Right lobe of liver (tissue), 6 donors: Measurements from ENCODE around the gene VAV2. TPM values are rescaled to one million over a fixed set of nuclear protein-coding genes. Genes with fewer than 3 reads are reported as not detected.

Experiments
- ATAC-seq, 4 donors: fragments of 200-7000 bp; cut with Tn5 transposase; one replicate each; pipeline ENCODE4 v1.9.1; 2020; ENCODE audit warnings: mild to moderate bottlenecking in 4 of 4, moderate library complexity in 4 of 4
- DNase-seq, 3 donors: peaks; one replicate each; pipeline ENCODE4 v3.0.0-alpha.2; 2020
- H3K27ac ChIP-seq, 3 donors: fragments of 200-600 bp; one replicate each; pipeline ENCODE4 v1.8.0; 2022
- H3K27me3 ChIP-seq, 2 donors: fragments of 200-600 bp; one replicate each; pipeline ENCODE4 v1.8.0; 2022
- H3K36me3 ChIP-seq, 4 donors: fragments of 200-600 bp; sonication (generic) in 1 of 4; one replicate each; pipeline versions ENCODE4 v1.5.1 to v1.8.0; 2017 to 2022; ENCODE audit warnings: control low read depth in 1 of 4
- H3K4me1 ChIP-seq, 4 donors: fragments of 200-600 bp; sonication (generic) in 1 of 4; one replicate each; pipeline versions ENCODE4 v1.5.1 to v1.8.0; 2017 to 2022; ENCODE audit warnings: control low read depth in 1 of 4
- H3K4me3 ChIP-seq, 3 donors: fragments of 200-600 bp; one replicate each; pipeline ENCODE4 v1.8.0; 2022
- H3K9me3 ChIP-seq, 4 donors: fragments of 200-600 bp; sonication (generic) in 1 of 4; one replicate each; pipeline versions ENCODE4 v1.5.1 to v1.8.0; 2017 to 2022; ENCODE audit warnings: control low read depth in 1 of 4
- POLR2A ChIP-seq: fragments of 450-650 bp; IDR thresholded peaks from one replicate; pipeline ENCODE4 v1.6.1; 2017; ENCODE audit warnings: antibody characterized with exemption, mild to moderate bottlenecking
- WGBS: methylation state at CpG from one replicate; pipeline ENCODE4 v1.1.6; 2018; ENCODE audit warnings: low coverage, low lambda C conversion rate; ENCODE audit not compliant: insufficient coverage; ENCODE audit errors: missing lambda C conversion rate; 5-methylcytosine and 5-hydroxymethylcytosine counted together
- intact Hi-C, 2 donors: fragments of 100-400 bp; cut with DNase I; formaldehyde crosslinking; loops; one replicate each; pipeline versions ENCODE4 v1.11.2 to v1.14.1; 2022
- total RNA-seq, 6 experiments: library from RNA; depleted of rRNA in 2 of 6; stranded (reverse); fragments of >200 nt in 2 of 6; fragmentation: NEBNext Ultra II Directional in 3 of 6; extraction: Animal tissue kit (Norgen Biotek cat#: 25700) in 3 of 6; gene quantifications; one replicate each; pipeline versions ENCODE4 v1.1.0 to v1.2.4, GENCODE V29; 2016 to 2023
- TF ChIP-seq, protein P1 (sequence below), 4 donors: fragments of 200-600 bp in 3 of 4; fragments of 450-650 bp in 1 of 4; IDR thresholded peaks; one replicate each; pipeline versions ENCODE4 v1.5.1 to v1.8.0; 2016 to 2022; ENCODE audit warnings: antibody characterized with exemption in 4 of 4, mild to moderate bottlenecking in 2 of 4
- donor health status: DM: no; HTN: yes; CAD: no.
- donor health status: DM: no; HTN: no; CAD: no.
- donor health status: DM: no; HTN: no; CAD: no.
- donor health status: DM: no; HTN: yes; CAD: no.
- donor health status: DM: no; HTN: yes; CAD: no.

VAV2 gene
- total RNA-seq, 6 experiments from 2014 or later = 30.1 to 44.3 (median 34.9) TPM

DNA sequence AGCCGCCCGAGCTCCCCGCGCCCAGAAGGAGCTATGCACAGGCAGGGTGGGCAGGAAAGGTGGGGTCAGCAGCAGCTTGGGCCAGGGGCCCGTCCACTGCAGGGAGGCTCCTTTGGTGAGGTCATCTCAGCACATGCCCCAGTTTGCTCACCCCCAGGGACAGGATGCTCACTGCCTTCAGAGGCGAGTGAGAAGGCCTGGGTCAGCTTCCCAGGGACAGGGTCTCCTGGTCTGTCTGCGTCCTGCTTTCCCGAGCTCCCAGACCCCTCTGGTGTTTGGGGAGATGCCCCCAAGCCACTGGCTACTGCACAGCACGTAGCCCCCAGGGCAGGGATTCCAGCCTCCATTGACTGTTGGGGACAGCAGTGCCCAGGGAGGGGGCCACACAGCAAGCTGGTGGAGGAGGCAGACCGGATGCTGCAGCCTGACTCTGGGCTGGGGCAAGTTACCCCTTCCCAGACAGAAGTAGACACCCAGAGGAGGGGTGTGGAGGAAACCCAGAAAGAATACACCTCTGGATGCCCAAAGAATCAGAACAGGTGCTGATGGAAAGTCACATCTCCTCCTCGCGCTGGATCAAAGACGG, 253.4 kb downstream of the VAV2 start:
- WGBS = 63% methylated on average over 3 of the region's 13 CpGs
- Histone ChIP-seq H3K9me3 (no peaks in the 10 kb centered on the region), H3K27me3 (no peaks in the 10 kb centered on the region), H3K4me1 (peaks cover 0 to 67% (median 17%) of the 10 kb centered on the region in 4 donors), H3K36me3 (no peaks in the 10 kb centered on the region), H3K27ac (peak overlapping the region in 2 of 3 donors; percentile 83 to 91), H3K4me3 (peak overlapping the region; percentile 34 to 79 (median 77))
- ATAC-seq = peak; percentile 0 to 5 (median 1)
- TF ChIP-seq, protein P1, sequence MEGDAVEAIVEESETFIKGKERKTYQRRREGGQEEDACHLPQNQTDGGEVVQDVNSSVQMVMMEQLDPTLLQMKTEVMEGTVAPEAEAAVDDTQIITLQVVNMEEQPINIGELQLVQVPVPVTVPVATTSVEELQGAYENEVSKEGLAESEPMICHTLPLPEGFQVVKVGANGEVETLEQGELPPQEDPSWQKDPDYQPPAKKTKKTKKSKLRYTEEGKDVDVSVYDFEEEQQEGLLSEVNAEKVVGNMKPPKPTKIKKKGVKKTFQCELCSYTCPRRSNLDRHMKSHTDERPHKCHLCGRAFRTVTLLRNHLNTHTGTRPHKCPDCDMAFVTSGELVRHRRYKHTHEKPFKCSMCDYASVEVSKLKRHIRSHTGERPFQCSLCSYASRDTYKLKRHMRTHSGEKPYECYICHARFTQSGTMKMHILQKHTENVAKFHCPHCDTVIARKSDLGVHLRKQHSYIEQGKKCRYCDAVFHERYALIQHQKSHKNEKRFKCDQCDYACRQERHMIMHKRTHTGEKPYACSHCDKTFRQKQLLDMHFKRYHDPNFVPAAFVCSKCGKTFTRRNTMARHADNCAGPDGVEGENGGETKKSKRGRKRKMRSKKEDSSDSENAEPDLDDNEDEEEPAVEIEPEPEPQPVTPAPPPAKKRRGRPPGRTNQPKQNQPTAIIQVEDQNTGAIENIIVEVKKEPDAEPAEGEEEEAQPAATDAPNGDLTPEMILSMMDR (IDR thresholded peaks at IDR 0.05) = no peak
- no peak for TF ChIP-seq POLR2A
- intact Hi-C loops = loop anchor here in 1 of 2 donors (10.0 kb wide), 1 partner anchor 214 kb away; the partner anchor contains the start of gene MYMK
- no peak for DNase-seq

DNA sequence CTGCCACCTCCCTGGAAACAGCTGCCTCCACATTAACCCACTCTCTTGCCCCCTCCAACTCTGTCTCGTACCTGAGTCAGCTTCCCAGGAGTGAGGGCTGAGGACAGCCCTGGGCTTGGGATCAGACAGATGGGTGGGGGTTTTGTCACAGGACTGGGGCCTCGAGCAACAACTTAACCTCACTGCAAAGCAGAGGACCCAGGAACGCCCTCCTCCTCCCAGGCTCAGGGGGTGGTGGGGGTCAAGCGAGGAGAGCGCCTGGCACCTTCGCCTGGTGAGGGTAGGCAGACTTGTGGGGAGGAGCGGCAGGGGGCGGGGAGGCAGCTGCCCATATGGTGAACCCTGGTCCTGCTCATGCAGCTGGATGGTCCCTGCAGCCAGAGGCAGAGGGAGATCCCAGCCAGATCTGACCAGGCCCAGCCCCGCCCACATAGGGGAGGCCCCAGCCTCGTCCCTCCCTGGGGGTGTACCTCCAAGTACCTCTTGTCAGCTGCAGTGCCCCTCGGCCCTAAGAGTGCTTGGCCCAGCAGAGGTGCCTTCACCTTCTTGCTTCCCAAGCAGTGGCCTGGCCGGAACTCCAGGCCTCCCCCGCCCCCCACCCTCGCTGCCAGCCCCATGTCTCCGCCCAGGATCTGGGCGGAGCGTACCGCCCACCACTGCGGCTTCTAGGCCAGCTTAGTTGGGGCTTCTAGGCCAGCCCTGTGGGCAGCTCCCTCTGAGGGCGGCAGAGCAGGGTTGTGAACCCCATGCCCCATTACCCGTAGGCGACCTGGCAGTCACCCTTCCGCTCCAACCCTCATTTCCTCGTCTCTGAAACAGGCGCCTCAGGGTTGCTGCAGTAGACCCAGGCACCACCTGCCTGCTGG, 254.1 kb downstream of the VAV2 start, which contains the start of gene SARDH:
Gene SARDH, minus strand, starts transcription at position 579 of the 866 bp plus-strand sequence. CDS start 4,179 bp downstream, outside the sequence.
- 16% methylated on average over 6 of the region's 25 CpGs for WGBS
- ATAC-seq = peak; percentile 72 to 87 (median 78)
- Histone ChIP-seq H3K27me3 (no peaks in the 10 kb centered on the region), H3K27ac (peak within 1 kb of the TSS in 2 of 3 donors; percentile 83 to 91), H3K9me3 (no peaks in the 10 kb centered on the region), H3K4me3 (peak within 1 kb of the TSS; percentile 34 to 79 (median 77)), H3K36me3 (no peaks in the 10 kb centered on the region), H3K4me1 (peaks cover 0 to 60% (median 17%) of the 10 kb centered on the region in 4 donors)
- intact Hi-C loops = loop anchor here in 1 of 2 donors (10.0 kb wide), 1 partner anchor 213 kb away; the partner anchor contains the start of gene MYMK
- TF ChIP-seq POLR2A = peak; percentile 72
- TF ChIP-seq, protein P1 (IDR thresholded peaks at IDR 0.05) = peak in 1 of 4 donors; percentile 11
- DNase-seq = peak; percentile 86 to 95 (median 95)

DNA sequence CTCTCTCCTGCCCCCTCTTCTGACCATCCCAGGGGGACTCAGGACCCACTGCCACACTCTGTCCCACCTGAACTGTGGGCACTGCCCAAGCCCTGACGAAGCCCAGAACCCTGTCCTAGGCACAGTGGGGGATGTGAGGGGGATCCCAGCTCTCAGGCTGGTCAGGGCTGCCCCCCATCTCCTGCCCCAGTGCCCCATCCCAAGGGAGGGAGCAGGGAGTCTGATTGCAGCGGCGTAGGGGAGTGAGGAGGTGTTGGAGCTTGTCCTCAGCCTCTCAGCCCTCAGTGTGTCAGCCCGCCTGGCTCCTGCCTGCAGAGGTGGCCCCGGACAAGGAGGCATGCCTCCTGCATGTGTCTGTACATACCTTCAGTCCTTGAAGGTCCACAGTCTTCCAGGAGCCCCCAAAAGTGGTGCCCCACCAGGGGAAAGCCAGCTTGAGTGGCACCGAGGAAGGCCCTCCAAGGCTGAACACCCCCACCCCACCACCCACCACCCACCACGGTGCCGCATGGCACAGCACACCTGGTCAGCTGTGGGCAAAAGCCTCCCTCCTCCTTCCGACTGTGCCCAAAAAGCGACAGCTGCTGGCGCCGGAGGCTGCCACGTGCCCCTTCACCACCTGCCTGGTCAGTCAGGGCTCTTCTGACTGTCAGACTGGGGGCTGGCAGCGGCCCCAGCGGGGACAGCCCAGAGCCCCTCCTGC, 254.9 kb downstream of the VAV2 start:
- 0% methylated on average over 1 of the region's 15 CpGs for whole genome bisulfite sequencing
- H3K27ac ChIP-seq = peak overlapping the region in 2 of 3 donors; percentile 15 to 29

More for the DNA sequence above, 254.9 kb downstream of the VAV2 start:
- Histone ChIP-seq H3K27me3 (no peaks in the 10 kb centered on the region), H3K9me3 (no peaks in the 10 kb centered on the region), H3K36me3 (no peaks in the 10 kb centered on the region), H3K4me1 (peaks cover 0 to 52% (median 15%) of the 10 kb centered on the region in 4 donors), H3K4me3 (peak overlapping the region; percentile 34 to 79 (median 77))
- TF ChIP-seq, protein P1 (IDR thresholded peaks at IDR 0.05) = no peak
- no peak for TF ChIP-seq POLR2A
- DNase-seq (peak in 2 of 3 donors; percentile 69 to 70), ATAC-seq (peak; percentile 1 to 7 (median 4))
- intact Hi-C loops = loop anchor here in 1 of 2 donors (10.0 kb wide), 1 partner anchor 212 kb away; the partner anchor contains the start of gene MYMK
